WTC11 (cell line): ENCODE measurements around the gene MIPEP.

Source experiments
- CBFB ChIP-seq: sonication (generic); formaldehyde crosslinking; IDR thresholded peaks from 2 replicates; pipeline ENCODE4 v1.8.1; 2022; ENCODE audit warnings: mild to moderate bottlenecking, low read depth, missing genetic modification reagents
- NFYB ChIP-seq: sonication (generic); formaldehyde crosslinking; conservative IDR thresholded peaks from 2 replicates; pipeline ENCODE4 v1.8.0; 2022; ENCODE audit warnings: low read depth, missing genetic modification reagents
- TF ChIP-seq, protein P1 (sequence below): fragments of 200-600 bp; IDR thresholded peaks from 2 replicates; pipeline ENCODE4 v1.8.0; 2022; ENCODE audit warnings: antibody characterized with exemption
- TF ChIP-seq, protein P2 (sequence below): sonication (generic); formaldehyde crosslinking; IDR thresholded peaks from 2 replicates; pipeline ENCODE4 v1.8.0; 2022; ENCODE audit warnings: mild to moderate bottlenecking, missing genetic modification reagents
- TF ChIP-seq, protein P3 (sequence below): sonication (generic); formaldehyde crosslinking; IDR thresholded peaks from 2 replicates; pipeline ENCODE4 v1.8.1; 2022; ENCODE audit warnings: low read depth, missing genetic modification reagents, borderline replicate concordance
- TF ChIP-seq, protein P4 (sequence below): sonication (generic); formaldehyde crosslinking; IDR thresholded peaks from 2 replicates; pipeline ENCODE4 v1.8.1; 2022; ENCODE audit warnings: mild to moderate bottlenecking, moderate library complexity, missing genetic modification reagents
- TF ChIP-seq, protein P5 (sequence below): fragments of 250-450 bp; sonication (Bioruptor Pico); IDR thresholded peaks from 2 replicates; pipeline ENCODE4 v1.8.0; 2021; ENCODE audit warnings: mild to moderate bottlenecking
- TF ChIP-seq, protein P6 (sequence below): sonication (generic); formaldehyde crosslinking; conservative IDR thresholded peaks from 2 replicates; pipeline ENCODE4 v1.8.1; 2023; ENCODE audit warnings: mild to moderate bottlenecking, low read depth, missing genetic modification reagents, moderate library complexity
- TF ChIP-seq, protein P7 (sequence below): sonication (generic); formaldehyde crosslinking; IDR thresholded peaks from 2 replicates; pipeline ENCODE4 v1.8.1; 2023; ENCODE audit warnings: mild to moderate bottlenecking, missing genetic modification reagents

DNA sequence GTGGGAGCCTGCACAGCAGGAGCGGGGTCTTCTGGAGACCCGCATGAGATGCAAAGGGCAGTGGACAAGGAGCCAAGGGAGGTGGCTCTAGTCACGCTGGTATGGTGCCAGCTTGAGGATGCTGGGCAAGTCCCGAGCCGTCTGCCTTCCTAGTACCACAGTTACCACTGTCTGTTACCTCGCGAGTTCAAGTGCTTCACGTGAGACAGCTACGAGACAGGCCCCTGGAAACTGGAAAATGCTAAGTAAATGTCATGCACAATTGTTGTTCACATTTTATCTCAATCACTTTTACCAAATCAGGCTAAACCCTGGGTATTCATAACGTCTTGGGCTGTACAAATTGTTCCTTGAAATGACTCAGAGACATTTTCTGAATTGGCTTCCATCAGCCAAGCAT, 163.3 kb downstream of the MIPEP start:
- TF ChIP-seq, protein P1, sequence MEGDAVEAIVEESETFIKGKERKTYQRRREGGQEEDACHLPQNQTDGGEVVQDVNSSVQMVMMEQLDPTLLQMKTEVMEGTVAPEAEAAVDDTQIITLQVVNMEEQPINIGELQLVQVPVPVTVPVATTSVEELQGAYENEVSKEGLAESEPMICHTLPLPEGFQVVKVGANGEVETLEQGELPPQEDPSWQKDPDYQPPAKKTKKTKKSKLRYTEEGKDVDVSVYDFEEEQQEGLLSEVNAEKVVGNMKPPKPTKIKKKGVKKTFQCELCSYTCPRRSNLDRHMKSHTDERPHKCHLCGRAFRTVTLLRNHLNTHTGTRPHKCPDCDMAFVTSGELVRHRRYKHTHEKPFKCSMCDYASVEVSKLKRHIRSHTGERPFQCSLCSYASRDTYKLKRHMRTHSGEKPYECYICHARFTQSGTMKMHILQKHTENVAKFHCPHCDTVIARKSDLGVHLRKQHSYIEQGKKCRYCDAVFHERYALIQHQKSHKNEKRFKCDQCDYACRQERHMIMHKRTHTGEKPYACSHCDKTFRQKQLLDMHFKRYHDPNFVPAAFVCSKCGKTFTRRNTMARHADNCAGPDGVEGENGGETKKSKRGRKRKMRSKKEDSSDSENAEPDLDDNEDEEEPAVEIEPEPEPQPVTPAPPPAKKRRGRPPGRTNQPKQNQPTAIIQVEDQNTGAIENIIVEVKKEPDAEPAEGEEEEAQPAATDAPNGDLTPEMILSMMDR = no peak
- TF ChIP-seq, protein P2, sequence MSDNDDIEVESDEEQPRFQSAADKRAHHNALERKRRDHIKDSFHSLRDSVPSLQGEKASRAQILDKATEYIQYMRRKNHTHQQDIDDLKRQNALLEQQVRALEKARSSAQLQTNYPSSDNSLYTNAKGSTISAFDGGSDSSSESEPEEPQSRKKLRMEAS (CRISPR knock-in tag) = no peak
- TF ChIP-seq NFYB (CRISPR knock-in tag) (no peak), CBFB (CRISPR knock-in tag) (no peak)
- TF ChIP-seq, protein P3, sequence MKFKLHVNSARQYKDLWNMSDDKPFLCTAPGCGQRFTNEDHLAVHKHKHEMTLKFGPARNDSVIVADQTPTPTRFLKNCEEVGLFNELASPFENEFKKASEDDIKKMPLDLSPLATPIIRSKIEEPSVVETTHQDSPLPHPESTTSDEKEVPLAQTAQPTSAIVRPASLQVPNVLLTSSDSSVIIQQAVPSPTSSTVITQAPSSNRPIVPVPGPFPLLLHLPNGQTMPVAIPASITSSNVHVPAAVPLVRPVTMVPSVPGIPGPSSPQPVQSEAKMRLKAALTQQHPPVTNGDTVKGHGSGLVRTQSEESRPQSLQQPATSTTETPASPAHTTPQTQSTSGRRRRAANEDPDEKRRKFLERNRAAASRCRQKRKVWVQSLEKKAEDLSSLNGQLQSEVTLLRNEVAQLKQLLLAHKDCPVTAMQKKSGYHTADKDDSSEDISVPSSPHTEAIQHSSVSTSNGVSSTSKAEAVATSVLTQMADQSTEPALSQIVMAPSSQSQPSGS (CRISPR knock-in tag) = no peak
- TF ChIP-seq, protein P4, sequence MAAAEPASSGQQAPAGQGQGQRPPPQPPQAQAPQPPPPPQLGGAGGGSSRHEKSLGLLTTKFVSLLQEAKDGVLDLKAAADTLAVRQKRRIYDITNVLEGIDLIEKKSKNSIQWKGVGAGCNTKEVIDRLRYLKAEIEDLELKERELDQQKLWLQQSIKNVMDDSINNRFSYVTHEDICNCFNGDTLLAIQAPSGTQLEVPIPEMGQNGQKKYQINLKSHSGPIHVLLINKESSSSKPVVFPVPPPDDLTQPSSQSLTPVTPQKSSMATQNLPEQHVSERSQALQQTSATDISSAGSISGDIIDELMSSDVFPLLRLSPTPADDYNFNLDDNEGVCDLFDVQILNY (CRISPR knock-in tag) = no peak
- TF ChIP-seq, protein P5, sequence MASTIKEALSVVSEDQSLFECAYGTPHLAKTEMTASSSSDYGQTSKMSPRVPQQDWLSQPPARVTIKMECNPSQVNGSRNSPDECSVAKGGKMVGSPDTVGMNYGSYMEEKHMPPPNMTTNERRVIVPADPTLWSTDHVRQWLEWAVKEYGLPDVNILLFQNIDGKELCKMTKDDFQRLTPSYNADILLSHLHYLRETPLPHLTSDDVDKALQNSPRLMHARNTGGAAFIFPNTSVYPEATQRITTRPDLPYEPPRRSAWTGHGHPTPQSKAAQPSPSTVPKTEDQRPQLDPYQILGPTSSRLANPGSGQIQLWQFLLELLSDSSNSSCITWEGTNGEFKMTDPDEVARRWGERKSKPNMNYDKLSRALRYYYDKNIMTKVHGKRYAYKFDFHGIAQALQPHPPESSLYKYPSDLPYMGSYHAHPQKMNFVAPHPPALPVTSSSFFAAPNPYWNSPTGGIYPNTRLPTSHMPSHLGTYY (CRISPR knock-in tag) = no peak
- TF ChIP-seq, protein P6, sequence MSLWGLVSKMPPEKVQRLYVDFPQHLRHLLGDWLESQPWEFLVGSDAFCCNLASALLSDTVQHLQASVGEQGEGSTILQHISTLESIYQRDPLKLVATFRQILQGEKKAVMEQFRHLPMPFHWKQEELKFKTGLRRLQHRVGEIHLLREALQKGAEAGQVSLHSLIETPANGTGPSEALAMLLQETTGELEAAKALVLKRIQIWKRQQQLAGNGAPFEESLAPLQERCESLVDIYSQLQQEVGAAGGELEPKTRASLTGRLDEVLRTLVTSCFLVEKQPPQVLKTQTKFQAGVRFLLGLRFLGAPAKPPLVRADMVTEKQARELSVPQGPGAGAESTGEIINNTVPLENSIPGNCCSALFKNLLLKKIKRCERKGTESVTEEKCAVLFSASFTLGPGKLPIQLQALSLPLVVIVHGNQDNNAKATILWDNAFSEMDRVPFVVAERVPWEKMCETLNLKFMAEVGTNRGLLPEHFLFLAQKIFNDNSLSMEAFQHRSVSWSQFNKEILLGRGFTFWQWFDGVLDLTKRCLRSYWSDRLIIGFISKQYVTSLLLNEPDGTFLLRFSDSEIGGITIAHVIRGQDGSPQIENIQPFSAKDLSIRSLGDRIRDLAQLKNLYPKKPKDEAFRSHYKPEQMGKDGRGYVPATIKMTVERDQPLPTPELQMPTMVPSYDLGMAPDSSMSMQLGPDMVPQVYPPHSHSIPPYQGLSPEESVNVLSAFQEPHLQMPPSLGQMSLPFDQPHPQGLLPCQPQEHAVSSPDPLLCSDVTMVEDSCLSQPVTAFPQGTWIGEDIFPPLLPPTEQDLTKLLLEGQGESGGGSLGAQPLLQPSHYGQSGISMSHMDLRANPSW (CRISPR knock-in tag) = no peak
- TF ChIP-seq, protein P7, sequence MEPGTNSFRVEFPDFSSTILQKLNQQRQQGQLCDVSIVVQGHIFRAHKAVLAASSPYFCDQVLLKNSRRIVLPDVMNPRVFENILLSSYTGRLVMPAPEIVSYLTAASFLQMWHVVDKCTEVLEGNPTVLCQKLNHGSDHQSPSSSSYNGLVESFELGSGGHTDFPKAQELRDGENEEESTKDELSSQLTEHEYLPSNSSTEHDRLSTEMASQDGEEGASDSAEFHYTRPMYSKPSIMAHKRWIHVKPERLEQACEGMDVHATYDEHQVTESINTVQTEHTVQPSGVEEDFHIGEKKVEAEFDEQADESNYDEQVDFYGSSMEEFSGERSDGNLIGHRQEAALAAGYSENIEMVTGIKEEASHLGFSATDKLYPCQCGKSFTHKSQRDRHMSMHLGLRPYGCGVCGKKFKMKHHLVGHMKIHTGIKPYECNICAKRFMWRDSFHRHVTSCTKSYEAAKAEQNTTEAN (CRISPR knock-in tag) = no peak
